Activated CD4-positive, alpha-beta T cell treated with anti-CD3 and anti-CD28 coated beads for 1 hour (primary cell): Measurements from ENCODE around the gene DISC1.
A peak's percentile ranks its signal among the peaks of the same experiment; 100 is the strongest.
"Not testable (repeated sequence)": the region's sequence is repeated elsewhere in the genome, so short reads cannot be mapped to it uniquely, and the experiment has no call there.

Experiments used
- DNase-seq: peaks from one replicate; pipeline ENCODE4 v3.0.0-alpha.2; 2020

Gene DISC1

GRCh38 chr1:231865331-231865730, 238.7 kb downstream of the DISC1 start:
- no peak for DNase-seq

GRCh38 chr1:231866392-231867331, 240.1 kb downstream of the DISC1 start:
- DNase-seq: peak; percentile 15

GRCh38 chr1:231867607-231868006, 241.0 kb downstream of the DISC1 start:
- DNase-seq: no peak

GRCh38 chr1:231869364-231869763, 242.8 kb downstream of the DISC1 start:
- DNase-seq: no peak

- no peak for DNase-seq
These were observed 244.9 kb downstream of the DISC1 start for GRCh38 chr1:231871471-231871870.

GRCh38 chr1:231871878-231872277, 245.3 kb downstream of the DISC1 start:
- DNase-seq: no peak

GRCh38 chr1:231872461-231872910, 245.9 kb downstream of the DISC1 start:
- no peak for DNase-seq

GRCh38 chr1:231878737-231879136, 252.1 kb downstream of the DISC1 start:
- no peak for DNase-seq

GRCh38 chr1:231879296-231879695, 252.7 kb downstream of the DISC1 start:
- no peak for DNase-seq

- no peak for DNase-seq
These were observed 255.7 kb downstream of the DISC1 start for GRCh38 chr1:231882333-231882732.

- DNase-seq: no peak
These were observed 256.2 kb downstream of the DISC1 start for GRCh38 chr1:231882790-231883189.

GRCh38 chr1:231883382-231883781, 256.8 kb downstream of the DISC1 start:
- DNase-seq: no peak

- no peak for DNase-seq
These were observed 258.7 kb downstream of the DISC1 start for GRCh38 chr1:231885209-231885854.

- DNase-seq: no peak
These were observed 260.6 kb downstream of the DISC1 start for GRCh38 chr1:231887166-231887565.

GRCh38 chr1:231887866-231888265, 261.3 kb downstream of the DISC1 start:
- no peak for DNase-seq

- no peak for DNase-seq
These were observed 264.2 kb downstream of the DISC1 start for GRCh38 chr1:231890791-231891190.

- no peak for DNase-seq
These were observed 267.0 kb downstream of the DISC1 start for GRCh38 chr1:231893400-231894102.

GRCh38 chr1:231896806-231897205, 270.2 kb downstream of the DISC1 start:
- no peak for DNase-seq

- no peak for DNase-seq
These were observed 272.5 kb downstream of the DISC1 start for GRCh38 chr1:231899046-231899445.

GRCh38 chr1:231899713-231900435, 273.3 kb downstream of the DISC1 start:
- DNase-seq: no peak

- DNase-seq: no peak
These were observed 277.0 kb downstream of the DISC1 start for GRCh38 chr1:231903586-231904081.

GRCh38 chr1:231907310-231907709, 280.7 kb downstream of the DISC1 start:
- DNase-seq: not testable (repeated sequence)

GRCh38 chr1:231913493-231913892, 286.9 kb downstream of the DISC1 start:
- no peak for DNase-seq
